Cerebellar nuclear complex (tissue), 1 donor: ENCODE measurements around the gene F5.

Experiments used
- DNase-seq, 2 experiments: peaks; one replicate each; lab custom pipeline; 2025; lab: John Stamatoyannopoulos, UW

The F5 gene

DNA sequence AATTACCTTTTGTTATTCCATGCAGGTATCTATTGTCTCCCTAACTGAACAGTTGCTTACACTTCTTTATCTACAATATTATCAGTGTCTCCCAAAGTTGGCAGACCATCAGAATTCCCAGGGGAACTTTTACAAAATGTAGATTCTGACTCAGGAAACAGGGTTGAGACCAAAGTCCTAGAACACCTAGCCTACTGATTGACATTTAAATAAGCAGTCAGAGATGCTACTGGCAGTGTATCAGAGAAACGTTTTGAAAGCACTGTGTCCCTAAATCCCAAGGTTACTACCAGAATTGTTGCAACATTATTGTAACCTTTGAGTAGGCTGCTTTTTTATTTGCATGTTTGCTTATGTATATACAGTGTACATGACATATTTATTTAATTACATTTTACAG, 1.8 kb upstream of the F5 start:
- DNase-seq: no peak

GRCh38 chr1:169586067-169586394, 250 bp downstream of the F5 start:
- no peak for DNase-seq

DNA sequence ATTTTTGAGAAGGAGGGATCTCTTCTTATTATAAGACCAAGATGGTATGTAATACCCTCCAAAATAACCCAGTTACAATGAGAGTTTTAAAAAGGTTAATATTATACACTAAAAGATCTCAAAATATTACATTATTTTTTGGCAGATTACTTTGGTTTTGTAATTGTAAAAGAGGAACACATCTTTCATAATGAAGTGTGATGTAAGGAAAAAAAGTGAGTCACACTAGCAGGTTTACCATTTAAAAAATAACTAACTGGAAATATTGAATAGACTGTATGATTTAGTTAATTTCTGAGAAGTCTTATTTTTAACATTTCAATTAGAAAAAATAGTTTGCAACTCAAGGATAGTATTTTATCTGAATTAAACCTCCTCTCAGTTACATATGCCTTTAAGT, 1.1 kb downstream of the F5 start:
- no peak for DNase-seq

DNA sequence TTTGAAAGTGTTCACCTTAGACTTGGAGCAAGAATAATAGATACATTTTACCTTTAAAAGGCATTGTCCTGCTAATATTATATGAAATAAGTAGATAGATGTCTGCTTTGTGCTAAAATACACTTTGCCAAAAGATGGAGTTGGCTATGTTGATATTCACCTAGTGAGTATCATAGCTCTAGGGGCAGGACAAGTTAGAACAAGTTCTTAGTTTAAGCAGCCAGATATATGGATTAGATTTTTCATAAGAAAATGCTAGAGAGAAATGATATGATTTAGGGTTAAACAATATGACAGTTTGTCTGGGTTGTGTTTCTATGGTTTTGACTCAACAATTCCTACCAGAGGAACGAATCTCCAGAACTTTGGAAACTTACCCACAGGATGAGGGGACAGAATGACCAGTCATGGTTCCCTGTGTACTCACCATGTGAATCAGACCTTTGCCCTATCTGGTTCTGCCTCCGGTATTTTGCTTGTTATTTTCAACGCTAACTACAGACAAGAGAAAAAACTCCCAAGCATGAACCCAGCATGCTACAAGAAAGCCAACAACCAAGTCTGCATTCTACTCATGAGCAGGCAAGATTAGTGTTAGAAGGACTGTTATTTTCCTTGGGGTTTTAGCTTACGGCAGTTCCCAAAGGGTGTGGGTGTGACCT, 1.7 kb downstream of the F5 start:
- DNase-seq: no peak

- no peak for DNase-seq
Observed at GRCh38 chr1:169577981-169578738, 8.1 kb downstream of the F5 start.

- no peak for DNase-seq
Observed at GRCh38 chr1:169576935-169577331, 9.3 kb downstream of the F5 start.

DNA sequence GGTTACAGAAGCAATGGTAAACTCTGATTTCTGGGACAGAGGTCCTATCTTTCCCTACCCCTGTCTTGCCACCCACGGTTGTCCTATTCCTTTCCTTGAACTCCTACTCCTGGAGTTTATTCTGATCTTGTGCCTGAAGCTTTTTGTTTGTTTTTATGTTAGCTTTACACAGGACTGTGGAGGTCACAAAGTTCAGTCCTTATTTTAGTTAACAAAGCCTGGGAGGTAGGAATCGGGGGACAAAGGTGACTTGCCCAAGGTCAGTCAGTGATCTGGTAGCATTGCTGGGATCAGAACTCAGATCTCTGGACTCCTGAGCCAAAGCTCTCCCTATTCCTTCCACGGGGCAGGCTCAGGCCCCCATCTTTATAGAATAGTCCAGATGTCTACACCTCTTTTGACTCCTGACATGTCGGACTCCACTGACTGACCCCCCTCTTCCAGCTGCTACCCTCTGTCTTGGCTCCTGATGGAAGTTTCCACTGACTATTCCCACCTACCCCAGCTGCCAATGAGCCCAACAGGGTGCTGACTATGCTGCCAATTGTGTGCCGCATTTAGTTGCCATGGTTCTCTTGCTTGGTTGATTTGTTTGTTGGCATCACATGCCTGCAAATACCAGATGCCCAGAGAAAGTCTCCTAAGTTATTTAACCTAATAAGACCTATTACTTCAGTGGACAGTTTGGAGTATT, 9.9 kb downstream of the F5 start:
- no peak for DNase-seq

DNA sequence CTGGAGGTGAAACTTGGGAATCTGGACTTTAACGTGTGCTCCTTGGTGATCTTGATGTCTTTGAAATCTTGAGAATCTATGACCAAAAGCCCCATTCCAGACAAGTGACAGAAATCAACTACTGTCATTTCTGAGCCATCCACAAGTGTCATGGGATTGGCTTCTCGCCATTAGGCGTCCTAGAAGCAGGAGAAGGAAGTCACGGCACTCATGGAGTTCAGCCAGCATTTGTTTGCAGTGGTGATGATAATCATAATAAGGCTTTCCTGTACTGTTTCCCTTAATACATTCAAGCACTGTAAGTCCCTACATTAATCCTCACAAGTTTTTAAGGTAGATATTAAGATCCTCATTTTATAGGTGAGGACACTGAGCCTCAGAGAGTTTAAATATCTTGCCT, 11.9 kb downstream of the F5 start:
- DNase-seq: no peak

- DNase-seq: no peak
Observed at GRCh38 chr1:169572187-169572586, 14.1 kb downstream of the F5 start.

GRCh38 chr1:169571450-169571849, 14.8 kb downstream of the F5 start:
- no peak for DNase-seq

- DNase-seq: no peak
Observed at GRCh38 chr1:169570172-169570574, 16.1 kb downstream of the F5 start.

DNA sequence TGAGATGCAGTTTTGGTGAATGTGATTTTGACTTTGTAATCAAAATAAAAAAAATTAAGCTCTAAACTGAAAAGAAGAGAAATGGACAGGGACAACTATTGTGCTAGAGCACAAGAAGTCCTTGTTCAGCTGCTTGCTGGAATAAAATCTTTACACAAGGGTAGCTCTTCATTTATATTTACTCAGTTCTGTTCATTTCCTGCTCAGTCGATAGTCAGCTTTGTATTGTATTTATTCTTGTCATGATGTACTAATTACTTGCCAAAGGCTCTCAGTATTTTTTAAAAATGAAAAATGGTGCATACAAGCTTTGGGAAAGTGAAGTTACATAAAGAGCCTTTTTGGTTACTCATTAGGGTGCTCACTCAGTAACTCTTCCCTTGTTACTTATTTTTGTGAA, 17.8 kb downstream of the F5 start:
- no peak for DNase-seq

DNA sequence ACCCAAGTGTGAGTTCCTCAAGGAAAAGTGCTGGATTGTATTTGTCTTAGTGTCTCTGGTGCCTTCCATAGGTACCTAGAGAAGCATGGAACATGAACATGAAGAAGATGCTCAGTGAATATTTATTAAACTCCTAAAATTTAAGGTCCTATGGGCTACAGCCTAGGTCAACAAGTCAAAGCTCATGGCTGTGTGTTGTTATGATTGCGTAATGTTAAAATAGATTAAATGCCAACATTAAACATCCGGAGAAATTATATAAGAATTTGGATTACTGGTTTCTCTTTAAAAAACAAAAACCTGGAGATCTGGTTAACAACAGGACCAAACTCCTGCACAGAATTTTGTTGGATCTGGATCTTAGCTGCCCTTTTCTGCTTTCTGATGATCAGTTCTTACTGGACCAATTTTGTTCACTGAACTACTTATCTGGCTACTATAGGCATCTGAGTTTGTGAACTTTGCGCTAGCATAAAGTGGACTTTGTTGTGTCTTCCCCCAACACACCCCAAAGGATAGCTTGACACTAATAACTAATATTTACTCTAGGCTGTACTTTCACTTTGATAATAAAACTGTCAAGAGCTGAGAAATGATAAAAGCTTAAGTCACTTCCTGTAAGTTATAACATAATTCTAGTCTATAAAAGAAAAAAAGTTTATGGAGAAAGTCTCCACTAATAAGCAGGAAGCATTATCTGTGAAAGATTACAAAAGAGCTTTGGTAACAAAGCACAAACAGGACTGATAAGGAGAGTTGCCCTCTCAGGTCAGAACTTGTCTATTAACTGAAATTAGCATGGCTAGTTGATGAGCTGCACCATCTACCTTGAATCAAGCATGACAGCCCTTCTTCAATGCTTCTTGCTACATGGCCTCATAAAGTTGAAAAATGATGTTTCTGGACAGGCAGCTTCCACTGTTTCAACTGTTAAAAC, 20.7 kb downstream of the F5 start:
- no peak for DNase-seq

GRCh38 chr1:169563650-169564049, 22.6 kb downstream of the F5 start:
- DNase-seq: no peak

- no peak for DNase-seq
Observed at GRCh38 chr1:169563019-169563615, 23.2 kb downstream of the F5 start.

GRCh38 chr1:169561692-169562091, 24.6 kb downstream of the F5 start:
- no peak for DNase-seq

DNA sequence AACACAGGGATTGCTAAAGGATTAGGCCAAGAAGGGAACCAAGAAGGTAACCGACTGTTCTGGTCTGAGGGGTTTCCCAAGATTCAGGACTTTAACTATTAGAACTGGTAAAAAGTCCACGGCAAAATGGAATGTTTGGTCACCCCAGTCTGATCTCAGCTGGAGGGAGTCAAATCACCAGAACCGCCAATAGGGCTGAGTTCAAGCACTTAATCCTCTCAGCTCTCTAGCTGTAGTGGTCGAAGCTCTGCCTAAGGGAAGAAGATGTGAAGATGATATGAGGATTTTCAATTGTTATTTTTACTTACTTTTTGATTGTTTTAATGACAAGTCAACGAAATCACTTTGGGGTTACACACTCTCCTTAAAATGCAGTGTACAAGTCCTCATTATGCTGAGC, 29.1 kb downstream of the F5 start:
- DNase-seq: no peak

- DNase-seq: no peak
Observed at GRCh38 chr1:169550294-169550693, 36.0 kb downstream of the F5 start.

GRCh38 chr1:169548282-169548681, 38.0 kb downstream of the F5 start:
- DNase-seq: no peak

DNA sequence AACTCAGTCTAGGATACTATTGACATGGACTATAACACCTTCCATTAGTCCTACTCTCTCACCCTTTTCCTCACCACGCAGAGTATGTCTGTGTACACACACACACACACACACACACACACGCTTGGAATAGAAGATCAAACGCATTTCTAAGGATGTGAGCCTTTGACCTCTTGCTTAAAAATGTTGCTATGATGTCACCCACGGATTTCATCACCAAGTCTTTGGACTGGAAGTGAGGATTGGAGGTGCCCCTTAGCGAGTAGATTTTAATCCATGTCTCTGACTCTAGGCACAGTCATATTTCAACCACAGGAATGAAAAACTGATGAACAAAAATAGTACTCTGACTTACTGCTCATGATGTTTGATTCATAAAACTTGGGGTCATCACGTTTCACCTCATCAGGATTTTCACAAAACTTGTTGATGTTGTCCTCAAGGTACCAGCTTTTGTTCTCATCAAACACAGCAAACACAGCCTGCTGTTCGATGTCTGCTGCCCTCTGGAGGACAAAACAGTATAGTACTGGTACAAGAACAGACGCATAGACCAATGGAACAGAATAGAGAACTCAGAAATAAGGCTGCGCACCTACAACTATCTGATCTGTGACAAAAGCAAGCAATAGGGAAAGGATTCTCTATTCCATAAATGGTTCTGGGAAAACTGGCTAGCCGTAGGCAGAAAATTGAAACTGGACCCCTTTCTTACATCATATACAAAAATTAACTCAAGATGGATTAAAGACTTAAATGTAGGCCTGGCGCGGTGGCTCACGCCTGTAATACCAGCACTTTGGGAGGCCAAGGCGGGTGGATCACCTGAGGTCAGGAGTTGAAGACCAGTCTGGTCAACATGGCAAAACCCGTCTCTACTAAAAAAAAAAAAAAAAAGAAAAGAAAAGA, 39.9 kb downstream of the F5 start:
- peak in 1 of 2 experiments; percentile 1 for DNase-seq

DNA sequence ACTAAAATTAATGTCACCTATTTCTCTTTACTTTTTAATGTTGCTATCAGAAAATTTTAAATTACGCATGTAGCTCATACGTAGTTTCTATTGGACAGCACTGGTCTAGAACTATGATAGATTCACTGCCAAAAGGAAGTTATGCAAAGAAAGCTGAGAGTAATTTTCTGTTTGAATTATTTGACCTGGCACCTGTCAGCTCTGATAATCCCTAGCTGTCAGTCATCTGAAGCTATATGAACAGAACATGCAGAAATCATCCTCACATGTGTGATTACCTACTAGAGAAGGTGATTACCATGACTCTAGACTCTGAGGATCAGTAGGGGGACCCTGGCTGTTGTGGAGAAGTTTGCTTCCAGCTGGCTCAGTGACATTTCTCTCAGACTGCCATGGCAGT, 40.8 kb downstream of the F5 start:
- DNase-seq: no peak
